ENCODE results near the gene ITSN1.

The ITSN1 gene

DNA sequence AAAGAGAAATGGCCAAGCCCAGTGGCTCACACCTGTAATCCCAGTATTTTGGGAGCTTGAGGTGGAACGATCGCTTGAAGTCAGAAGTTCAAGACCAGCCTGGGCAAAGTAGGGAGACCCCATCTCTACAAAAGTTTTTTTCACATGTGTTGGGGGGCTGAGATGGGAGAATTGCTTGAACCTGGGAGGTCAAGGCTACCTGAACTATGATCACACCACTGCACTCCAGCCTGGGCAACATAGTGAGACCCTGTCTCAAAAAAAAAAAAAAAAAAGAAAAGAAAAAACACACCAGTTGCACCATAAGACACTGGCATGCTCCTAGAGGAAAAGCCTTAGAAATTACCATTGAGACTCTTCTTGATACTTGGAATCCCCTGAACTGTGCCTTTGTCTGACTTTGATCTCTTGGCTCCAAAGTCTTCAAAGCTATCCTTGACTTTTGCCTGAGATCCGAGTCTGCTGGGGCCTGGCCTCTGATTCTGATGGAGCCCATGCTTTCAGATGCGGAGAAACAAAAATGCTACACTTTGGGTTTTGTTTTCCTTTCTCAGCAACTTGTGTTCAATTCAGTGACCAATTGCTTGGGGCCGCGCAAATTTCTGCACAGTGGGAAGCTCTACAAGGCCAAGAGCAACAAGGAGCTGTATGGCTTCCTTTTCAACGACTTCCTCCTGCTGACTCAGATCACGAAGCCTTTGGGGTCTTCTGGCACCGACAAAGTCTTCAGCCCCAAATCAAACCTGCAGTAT, 239.6 kb downstream of the ITSN1 start:
- in situ Hi-C loops (cut with MboI; ENCODE audit: low sequenced_read_pairs), result no loop called here

GRCh38 chr21:33883118-33883517, 240.8 kb downstream of the ITSN1 start:
- in situ Hi-C loops (cut with MboI; ENCODE audit: low sequenced_read_pairs), result no loop called here

- in situ Hi-C loops (cut with MboI; ENCODE audit: low sequenced_read_pairs), result no loop called here
These were observed 242.3 kb downstream of the ITSN1 start for GRCh38 chr21:33884376-33885171.

GRCh38 chr21:33885172-33885514, 242.8 kb downstream of the ITSN1 start:
- in situ Hi-C loops (cut with MboI; ENCODE audit: low sequenced_read_pairs), result no loop called here

- in situ Hi-C loops (cut with MboI; ENCODE audit: low sequenced_read_pairs), result no loop called here
These were observed 244.0 kb downstream of the ITSN1 start for GRCh38 chr21:33886321-33886720.

- in situ Hi-C loops (cut with MboI; ENCODE audit: low sequenced_read_pairs), result no loop called here
These were observed 247.9 kb downstream of the ITSN1 start for GRCh38 chr21:33890187-33890586.

GRCh38 chr21:33892853-33893252, 250.6 kb downstream of the ITSN1 start:
- in situ Hi-C loops (cut with MboI; ENCODE audit: low sequenced_read_pairs), result no loop called here

- in situ Hi-C loops (cut with MboI; ENCODE audit: low sequenced_read_pairs), result no loop called here
These were observed 251.6 kb downstream of the ITSN1 start for GRCh38 chr21:33893917-33894316.

- in situ Hi-C loops (cut with MboI; ENCODE audit: low sequenced_read_pairs), result no loop called here
These were observed 252.5 kb downstream of the ITSN1 start for GRCh38 chr21:33894736-33895288.

GRCh38 chr21:33895356-33895755, 253.1 kb downstream of the ITSN1 start:
- in situ Hi-C loops (cut with MboI; ENCODE audit: low sequenced_read_pairs), result no loop called here

DNA sequence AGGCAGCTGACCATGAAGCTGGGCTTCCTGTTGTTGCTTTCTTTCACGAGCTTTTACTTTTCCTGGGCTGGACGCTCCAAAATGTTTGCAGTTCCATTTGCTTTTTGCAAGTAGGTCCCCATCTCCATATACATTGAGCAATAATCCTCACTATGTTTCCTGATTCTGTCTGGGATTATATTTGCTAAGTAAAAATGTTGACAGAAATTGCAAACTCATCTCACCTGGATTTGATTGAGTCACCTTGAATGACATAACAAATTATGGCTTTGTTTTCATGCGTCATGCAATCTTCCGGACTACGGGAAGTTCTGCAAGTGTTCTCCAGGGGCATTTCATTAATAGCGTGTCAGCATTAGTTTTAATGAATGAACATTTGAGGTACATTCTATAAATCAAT, 254.4 kb downstream of the ITSN1 start:
- in situ Hi-C loops (cut with MboI; ENCODE audit: low sequenced_read_pairs), result no loop called here

- in situ Hi-C loops (cut with MboI; ENCODE audit: low sequenced_read_pairs), result no loop called here
These were observed 254.8 kb downstream of the ITSN1 start for GRCh38 chr21:33897098-33897497.

DNA sequence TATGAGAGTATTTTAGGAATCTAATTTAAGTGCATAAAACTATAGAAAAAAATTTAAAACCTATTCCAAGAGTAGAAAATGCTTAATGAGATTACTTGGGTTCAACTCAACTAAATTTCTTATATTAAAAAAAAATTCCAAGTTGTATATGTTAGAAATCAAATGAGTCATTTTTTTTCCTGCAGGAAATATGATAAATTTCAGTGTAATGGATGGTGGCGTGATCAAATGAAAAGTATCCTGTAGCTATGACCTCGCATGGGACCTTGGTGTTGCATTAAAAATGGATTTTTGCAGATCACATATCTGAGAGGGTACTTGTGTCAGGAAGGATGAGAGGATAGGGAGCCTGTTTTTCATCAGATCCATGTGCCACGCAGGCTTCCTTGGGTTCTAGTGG, 255.4 kb downstream of the ITSN1 start:
- in situ Hi-C loops (cut with MboI; ENCODE audit: low sequenced_read_pairs), result no loop called here

DNA sequence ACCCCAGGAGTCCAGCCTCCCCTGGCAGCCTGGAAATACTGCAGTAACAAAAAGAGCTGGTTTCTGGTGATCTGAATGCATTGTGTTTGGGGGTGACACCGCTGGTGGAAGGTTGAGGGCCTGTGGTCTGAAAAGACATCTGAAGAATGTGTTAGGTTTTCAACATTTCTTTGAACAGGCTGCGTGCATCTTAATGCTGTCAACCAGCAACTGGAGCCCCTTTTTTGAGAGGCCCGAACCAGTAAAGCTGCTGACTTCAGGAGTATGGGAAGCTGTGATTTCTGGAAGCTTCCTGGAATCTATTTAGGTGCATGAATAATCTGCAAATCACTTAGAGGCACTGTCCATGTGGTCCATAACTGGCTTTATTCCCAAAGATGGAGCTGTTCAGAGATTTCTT, 256.3 kb downstream of the ITSN1 start:
- in situ Hi-C loops (cut with MboI; ENCODE audit: low sequenced_read_pairs), result no loop called here

DNA sequence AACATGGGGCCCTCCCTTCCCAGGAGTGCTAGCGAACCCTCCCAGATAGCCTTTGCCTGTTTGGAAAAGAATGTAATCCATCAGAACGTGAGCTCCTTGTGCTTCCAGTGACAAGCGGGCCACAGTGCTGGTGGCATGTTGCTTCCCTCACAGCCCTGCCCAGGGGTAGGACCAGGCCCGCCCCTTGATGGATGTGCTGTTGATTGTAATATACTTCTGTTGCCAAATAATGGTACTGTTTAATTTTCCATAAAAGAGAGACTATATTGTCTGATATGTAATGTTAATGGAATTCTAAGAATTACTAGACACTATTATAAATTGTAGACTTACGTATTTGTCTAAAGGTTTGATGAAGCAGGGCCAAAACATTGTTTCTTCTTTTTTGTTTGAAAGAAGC, 256.9 kb downstream of the ITSN1 start:
- in situ Hi-C loops (cut with MboI; ENCODE audit: low sequenced_read_pairs), result no loop called here

GRCh38 chr21:33901412-33902288, 259.3 kb downstream of the ITSN1 start:
- in situ Hi-C loops (cut with MboI; ENCODE audit: low sequenced_read_pairs), result no loop called here

DNA sequence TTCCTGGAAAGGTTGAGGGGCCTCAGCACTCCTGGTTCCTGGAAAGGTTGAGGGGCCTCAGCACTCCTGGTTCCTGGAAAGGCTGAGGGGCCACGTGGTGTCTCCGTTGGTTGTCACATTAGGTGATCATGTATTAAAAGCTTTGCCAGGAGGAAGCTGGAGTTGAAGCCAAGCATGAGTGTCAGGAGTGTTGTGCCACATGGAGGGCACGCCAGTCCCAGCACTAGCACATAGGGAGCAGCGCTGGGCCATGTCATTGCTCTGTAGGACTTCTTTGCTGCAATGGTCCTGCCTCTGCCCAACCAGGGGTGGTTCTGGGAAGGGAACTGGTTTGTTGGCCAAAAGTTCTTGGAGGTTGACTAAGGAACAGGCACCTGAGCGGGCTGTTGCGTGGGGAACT, 260.0 kb downstream of the ITSN1 start:
- in situ Hi-C loops (cut with MboI; ENCODE audit: low sequenced_read_pairs), result no loop called here

DNA sequence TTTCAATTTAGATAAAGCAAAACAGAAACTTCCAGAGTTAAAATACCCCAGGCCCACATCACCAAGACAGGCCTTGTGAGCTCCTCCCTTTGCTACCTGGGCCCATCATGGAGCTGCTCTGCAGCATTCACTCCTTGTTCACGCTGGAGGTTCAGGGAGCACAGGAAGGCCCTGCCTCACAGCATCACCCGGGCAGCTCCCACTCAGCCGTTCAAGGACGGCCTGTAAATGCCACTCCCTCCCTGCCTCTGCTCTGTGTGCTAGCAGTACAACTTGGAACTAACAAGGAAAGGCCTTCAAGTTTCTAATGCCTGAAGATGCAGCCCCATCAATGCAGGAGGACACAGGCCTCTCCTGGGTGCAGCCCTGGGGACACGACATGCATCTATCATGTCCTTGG, 261.7 kb downstream of the ITSN1 start:
- in situ Hi-C loops (cut with MboI; ENCODE audit: low sequenced_read_pairs), result no loop called here

DNA sequence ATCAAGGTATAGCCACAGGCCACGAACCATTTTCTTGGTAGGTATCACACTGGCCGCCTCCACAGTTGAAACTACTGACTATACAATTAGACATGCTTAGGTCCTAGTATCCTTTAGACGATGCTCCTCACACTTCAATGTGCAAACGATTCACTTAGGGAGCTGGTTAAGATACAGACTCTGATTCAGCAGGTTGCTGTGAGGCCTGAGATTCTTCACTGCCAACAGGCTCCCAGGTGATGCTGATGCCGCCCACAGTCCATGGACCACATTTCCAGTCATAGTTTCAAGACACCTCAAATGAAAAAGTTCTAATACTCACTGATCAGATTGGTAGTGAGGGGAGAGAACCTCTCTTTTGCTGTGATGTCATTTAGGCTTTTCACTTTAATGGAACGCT, 266.5 kb downstream of the ITSN1 start:
- in situ Hi-C loops (cut with MboI; ENCODE audit: low sequenced_read_pairs), result no loop called here

DNA sequence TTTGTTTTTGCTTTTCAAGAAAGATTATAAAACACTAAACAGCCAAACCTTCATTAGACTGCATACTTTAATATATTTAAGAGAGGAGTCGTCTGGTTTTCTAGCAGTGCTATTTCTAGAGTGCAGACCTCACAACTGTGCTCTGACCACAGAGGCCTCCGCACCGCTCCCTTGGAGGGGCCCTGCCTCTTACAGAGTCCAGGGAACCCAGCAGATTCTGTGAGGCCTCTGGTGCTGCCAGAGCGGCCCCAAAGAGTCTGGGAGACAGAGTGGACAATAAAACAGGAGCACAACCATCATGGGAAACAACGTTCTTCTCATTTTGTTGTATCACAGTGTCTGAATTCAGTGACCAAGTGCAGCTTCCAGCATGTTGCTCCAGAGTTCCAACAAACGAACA, 267.5 kb downstream of the ITSN1 start:
- in situ Hi-C loops (cut with MboI; ENCODE audit: low sequenced_read_pairs), result no loop called here

GRCh38 chr21:33914188-33914587, 271.9 kb downstream of the ITSN1 start:
- in situ Hi-C loops (cut with MboI; ENCODE audit: low sequenced_read_pairs), result no loop called here
